Thoracic aorta (tissue), 2 donors: Measurements from ENCODE around the gene MESP2. TPM values are rescaled to one million over a fixed set of nuclear protein-coding genes. Genes with fewer than 3 reads are reported as not detected.

Experiments used
- ATAC-seq: fragments of 150-250 bp; one replicate; pipeline ENCODE4 v1.8.0; 2017; ENCODE audit warnings: low read depth; ENCODE audit not compliant: insufficient number of reproducible peaks, low FRiP score
- DNase-seq: peaks from one replicate; pipeline ENCODE4 v3.0.0-alpha.2; 2020; ENCODE audit warnings: low spot score
- H3K27ac ChIP-seq, 2 donors: fragments of 200-600 bp; sonication (generic); 1 replicate in 1 of 2; 2 replicates in 1 of 2; pipeline ENCODE4 v1.5.1; 2016; ENCODE audit warnings: mild to moderate bottlenecking in 2 of 2, moderate library complexity in 2 of 2
- H3K27me3 ChIP-seq: fragments of 200-600 bp; sonication (generic); replicated peaks from 2 replicates; pipeline ENCODE4 v1.6.0; 2016; ENCODE audit warnings: mild to moderate bottlenecking; ENCODE audit not compliant: insufficient read depth
- H3K36me3 ChIP-seq: fragments of 200-600 bp; sonication (generic); one replicate; pipeline ENCODE4 v1.5.1; 2016
- H3K4me1 ChIP-seq, 2 donors: fragments of 200-600 bp; sonication (generic); 1 replicate in 1 of 2; 2 replicates in 1 of 2; pipeline versions ENCODE4 v1.5.1 to v1.6.0; 2016; ENCODE audit warnings: low read depth in 2 of 2, mild to moderate bottlenecking in 1 of 2; ENCODE audit not compliant: control insufficient read depth in 1 of 2
- H3K4me3 ChIP-seq: fragments of 200-600 bp; sonication (generic); 2 replicates; pipeline ENCODE4 v1.5.1; 2016; ENCODE audit warnings: mild to moderate bottlenecking
- H3K9me3 ChIP-seq: fragments of 200-600 bp; sonication (generic); 2 replicates; pipeline ENCODE4 v1.5.1; 2016
- CTCF ChIP-seq: fragments of 200-600 bp; sonication (generic); IDR thresholded peaks from one replicate; pipeline ENCODE4 v1.5.1; 2019; ENCODE audit warnings: antibody characterized with exemption
- total RNA-seq, 2 donors: library from RNA; depleted of rRNA; stranded (reverse); fragments of >200 nt; gene quantifications; one replicate each; pipeline versions ENCODE4 v1.1.0 to v1.2.3, GENCODE V29; 2016

MESP2 gene
- total RNA-seq, 2 donors from 2014 or later, result 1.8 TPM; not detected in 1

GRCh38 chr15:89805241-89806209 is 29.4 kb downstream of the MESP2 start:
- Histone ChIP-seq H3K36me3 (no peaks in the 10 kb centered on the region), H3K9me3 (no peaks in the 10 kb centered on the region), H3K27ac (no peak overlapping the region), H3K27me3 (no peaks in the 10 kb centered on the region), H3K4me3 (no peak overlapping the region), H3K4me1 (peaks cover 3 to 5% of the 10 kb centered on the region in 2 donors)
- ATAC-seq, result no peak
- DNase-seq, result no peak
- no peak for TF ChIP-seq CTCF

- H3K4me3 ChIP-seq, result no peak overlapping the region
- no peaks in the 10 kb centered on the region for H3K27me3 ChIP-seq
- DNase-seq (no peak), ATAC-seq (no peak)
- H3K9me3 ChIP-seq, result no peaks in the 10 kb centered on the region
- peaks cover 3 to 5% of the 10 kb centered on the region in 2 donors for H3K4me1 ChIP-seq
- TF ChIP-seq CTCF, result no peak
- no peaks in the 10 kb centered on the region for H3K36me3 ChIP-seq
- no peak overlapping the region for H3K27ac ChIP-seq
These were observed 30.1 kb downstream of the MESP2 start for GRCh38 chr15:89806210-89806558.

GRCh38 chr15:89806559-89807550 is 30.7 kb downstream of the MESP2 start:
- Histone ChIP-seq H3K9me3 (no peaks in the 10 kb centered on the region), H3K27ac (no peak overlapping the region), H3K4me3 (no peak overlapping the region), H3K4me1 (peaks cover 3 to 5% of the 10 kb centered on the region in 2 donors), H3K27me3 (no peaks in the 10 kb centered on the region), H3K36me3 (no peaks in the 10 kb centered on the region)
- TF ChIP-seq CTCF, result no peak
- ATAC-seq, result no peak
- DNase-seq, result no peak

- Histone ChIP-seq H3K4me3 (no peak overlapping the region), H3K27me3 (no peaks in the 10 kb centered on the region), H3K27ac (no peak overlapping the region), H3K36me3 (no peaks in the 10 kb centered on the region), H3K4me1 (peaks cover 3 to 5% of the 10 kb centered on the region in 2 donors), H3K9me3 (no peaks in the 10 kb centered on the region)
- DNase-seq (no peak), ATAC-seq (no peak)
- no peak for TF ChIP-seq CTCF
These were observed 31.6 kb downstream of the MESP2 start for GRCh38 chr15:89807689-89808088.
